HG03196 (cell line): ENCODE measurements around the gene ABCA5.

ENCODE experiments used
- ATAC-seq: cut with Tn5 transposase; IDR thresholded peaks from one replicate; pipeline ENCODE4 v1.9.1; 2021; ENCODE audit not compliant: unreplicated experiment

ABCA5 gene, protein sequence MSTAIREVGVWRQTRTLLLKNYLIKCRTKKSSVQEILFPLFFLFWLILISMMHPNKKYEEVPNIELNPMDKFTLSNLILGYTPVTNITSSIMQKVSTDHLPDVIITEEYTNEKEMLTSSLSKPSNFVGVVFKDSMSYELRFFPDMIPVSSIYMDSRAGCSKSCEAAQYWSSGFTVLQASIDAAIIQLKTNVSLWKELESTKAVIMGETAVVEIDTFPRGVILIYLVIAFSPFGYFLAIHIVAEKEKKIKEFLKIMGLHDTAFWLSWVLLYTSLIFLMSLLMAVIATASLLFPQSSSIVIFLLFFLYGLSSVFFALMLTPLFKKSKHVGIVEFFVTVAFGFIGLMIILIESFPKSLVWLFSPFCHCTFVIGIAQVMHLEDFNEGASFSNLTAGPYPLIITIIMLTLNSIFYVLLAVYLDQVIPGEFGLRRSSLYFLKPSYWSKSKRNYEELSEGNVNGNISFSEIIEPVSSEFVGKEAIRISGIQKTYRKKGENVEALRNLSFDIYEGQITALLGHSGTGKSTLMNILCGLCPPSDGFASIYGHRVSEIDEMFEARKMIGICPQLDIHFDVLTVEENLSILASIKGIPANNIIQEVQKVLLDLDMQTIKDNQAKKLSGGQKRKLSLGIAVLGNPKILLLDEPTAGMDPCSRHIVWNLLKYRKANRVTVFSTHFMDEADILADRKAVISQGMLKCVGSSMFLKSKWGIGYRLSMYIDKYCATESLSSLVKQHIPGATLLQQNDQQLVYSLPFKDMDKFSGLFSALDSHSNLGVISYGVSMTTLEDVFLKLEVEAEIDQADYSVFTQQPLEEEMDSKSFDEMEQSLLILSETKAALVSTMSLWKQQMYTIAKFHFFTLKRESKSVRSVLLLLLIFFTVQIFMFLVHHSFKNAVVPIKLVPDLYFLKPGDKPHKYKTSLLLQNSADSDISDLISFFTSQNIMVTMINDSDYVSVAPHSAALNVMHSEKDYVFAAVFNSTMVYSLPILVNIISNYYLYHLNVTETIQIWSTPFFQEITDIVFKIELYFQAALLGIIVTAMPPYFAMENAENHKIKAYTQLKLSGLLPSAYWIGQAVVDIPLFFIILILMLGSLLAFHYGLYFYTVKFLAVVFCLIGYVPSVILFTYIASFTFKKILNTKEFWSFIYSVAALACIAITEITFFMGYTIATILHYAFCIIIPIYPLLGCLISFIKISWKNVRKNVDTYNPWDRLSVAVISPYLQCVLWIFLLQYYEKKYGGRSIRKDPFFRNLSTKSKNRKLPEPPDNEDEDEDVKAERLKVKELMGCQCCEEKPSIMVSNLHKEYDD (N-terminal part only)

DNA sequence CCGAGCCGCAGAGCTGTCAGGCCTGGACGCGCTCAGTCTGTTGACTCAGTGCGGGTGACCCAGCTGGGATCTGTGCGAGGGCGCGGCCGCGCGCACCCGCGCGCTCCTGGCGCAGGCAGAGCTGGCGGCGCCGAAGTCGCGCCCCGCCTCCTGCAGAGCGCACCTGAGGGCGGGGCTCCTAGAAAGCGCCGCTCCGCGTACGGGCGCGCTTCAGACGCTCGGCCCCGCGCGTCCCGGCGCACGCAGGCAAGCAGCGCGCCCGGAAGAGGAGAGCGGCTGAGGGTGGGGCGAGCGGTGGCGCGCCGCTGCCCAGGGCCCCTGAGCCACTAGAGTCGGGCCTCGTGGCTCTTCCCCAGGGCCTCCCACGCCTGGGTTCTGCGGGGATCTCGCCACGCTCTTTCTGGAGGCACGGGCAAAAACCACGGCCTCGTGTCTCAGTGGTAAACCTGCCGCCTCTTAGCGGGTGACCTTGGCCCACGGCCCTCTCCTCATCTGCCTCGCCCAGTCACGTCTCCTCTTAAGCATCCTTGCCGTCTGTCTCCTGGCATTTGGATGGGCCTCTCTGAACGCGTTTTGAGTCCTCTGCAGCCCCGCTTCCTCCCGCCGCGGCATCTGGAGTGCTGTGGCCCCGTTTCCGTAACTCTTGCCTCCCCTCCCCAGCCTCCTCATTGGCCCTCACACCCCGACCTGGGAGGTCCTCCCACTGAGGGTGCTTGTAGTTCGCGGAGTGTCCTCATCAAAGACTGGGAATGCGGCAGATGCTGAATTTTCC is at the start of gene ABCA5:
Gene ABCA5, minus strand, starts transcription at position 74 of the 772 bp plus-strand sequence. CDS start 12,718 bp downstream, outside the sequence.
- peak; percentile 98 for ATAC-seq

DNA sequence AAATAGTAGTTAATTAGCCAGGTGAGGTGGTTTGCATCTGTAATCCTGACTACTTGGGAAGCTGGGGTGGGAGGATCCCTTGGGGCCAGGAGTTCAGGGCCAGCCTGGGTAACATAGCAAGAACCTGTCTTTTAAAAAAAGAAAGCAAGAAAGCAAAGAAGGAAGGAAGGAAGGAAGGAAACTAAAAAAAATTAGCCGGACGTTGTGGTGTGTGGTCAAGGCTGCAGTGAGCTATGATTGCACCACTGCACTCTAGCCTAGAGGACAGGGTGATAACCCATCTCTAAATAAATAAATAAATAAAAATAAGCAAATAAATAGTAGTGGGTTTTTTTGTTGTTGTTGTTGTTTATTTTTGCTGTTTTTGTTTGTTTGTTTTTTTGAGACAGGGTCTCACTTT is 48.3 kb upstream of the ABCA5 start:
- no peak for ATAC-seq

DNA sequence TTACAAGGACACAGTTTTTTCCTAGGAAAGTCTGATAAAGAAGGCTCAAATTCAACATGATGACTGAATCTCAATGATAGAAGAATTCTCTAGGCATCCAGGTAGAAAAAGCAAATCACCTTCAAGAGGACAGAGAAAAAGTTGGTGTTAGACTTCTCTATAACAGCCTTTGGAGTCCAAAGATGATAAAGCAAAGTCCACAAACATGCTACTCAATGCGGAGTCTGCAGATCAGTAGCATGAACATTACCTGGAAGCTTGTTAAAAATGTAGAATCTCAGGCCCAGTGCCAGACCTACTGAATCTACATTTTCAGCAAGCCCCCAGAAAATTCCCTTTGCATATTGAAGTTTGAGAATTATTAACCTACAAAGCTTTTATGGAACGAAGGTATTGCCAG is 46.1 kb upstream of the ABCA5 start:
- ATAC-seq: no peak

DNA sequence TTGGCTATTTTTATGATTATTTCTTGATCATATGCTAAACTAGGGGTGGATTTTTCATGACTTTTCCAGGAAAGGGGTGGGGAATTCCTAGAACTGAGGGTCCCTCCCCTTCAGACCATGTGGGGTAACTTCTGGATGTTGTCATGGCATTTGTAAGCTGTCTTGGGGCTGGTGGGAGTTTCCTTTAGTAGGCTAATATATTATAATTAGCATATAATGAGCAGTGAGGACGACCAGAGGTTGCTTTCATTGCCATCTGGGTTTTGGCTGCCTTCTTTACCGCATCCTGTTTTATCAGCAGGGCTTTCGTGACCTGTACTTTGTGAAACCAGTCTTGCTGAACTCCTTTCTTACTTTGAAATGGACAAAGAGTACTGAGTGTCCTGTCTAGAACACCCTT is 40.4 kb upstream of the ABCA5 start:
- ATAC-seq: peak; percentile 73

DNA sequence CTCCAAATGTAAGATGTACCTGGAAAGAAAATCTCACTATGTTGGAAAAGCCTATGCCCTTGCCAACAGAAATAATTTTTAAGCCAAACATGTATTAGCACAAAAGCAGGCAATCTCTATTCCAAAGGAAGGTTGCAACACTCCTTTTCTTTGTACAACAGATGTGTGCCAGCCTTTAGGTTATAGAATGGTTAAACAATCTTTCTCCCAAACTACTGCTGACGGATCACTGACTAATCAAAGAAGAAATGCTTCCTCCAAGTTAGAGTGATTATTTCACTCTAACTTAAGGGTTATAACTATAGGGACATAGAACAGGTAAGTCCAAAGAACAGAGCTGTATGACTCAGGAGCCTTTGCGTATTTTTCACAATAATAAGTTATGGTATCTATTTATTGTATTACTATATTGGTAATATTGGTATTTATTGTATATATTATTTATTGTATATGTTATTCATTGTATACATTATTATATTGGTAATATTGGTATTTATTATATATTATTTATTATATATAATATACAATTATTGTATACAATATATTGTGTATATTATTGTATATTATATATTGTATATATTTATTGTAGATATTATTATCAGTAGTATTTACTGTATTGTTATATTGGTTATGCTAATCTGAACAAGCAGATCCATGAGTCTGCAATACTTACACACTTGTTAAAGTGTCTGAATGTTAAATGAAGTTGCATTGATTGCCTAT is 36.7 kb upstream of the ABCA5 start:
- no peak for ATAC-seq

DNA sequence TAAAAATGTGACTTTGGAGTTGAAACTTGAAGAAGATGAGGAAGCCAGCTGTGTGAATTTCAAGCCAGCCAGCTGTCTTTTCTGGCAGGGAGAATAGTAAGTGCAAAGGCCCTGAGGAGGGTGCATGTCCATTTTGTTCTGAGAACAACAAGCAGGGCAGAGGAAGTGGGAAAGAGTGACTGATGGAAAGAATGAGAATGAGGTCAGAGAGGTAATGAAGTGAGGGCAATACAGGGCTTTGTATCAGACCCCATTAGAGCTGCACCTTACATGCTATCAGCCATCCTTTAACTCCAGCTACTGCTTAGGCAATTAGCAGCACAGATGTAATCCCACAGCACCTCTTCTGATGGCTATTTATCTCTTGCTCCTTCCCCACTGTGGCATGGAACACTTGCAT is 34.2 kb upstream of the ABCA5 start:
- no peak for ATAC-seq

DNA sequence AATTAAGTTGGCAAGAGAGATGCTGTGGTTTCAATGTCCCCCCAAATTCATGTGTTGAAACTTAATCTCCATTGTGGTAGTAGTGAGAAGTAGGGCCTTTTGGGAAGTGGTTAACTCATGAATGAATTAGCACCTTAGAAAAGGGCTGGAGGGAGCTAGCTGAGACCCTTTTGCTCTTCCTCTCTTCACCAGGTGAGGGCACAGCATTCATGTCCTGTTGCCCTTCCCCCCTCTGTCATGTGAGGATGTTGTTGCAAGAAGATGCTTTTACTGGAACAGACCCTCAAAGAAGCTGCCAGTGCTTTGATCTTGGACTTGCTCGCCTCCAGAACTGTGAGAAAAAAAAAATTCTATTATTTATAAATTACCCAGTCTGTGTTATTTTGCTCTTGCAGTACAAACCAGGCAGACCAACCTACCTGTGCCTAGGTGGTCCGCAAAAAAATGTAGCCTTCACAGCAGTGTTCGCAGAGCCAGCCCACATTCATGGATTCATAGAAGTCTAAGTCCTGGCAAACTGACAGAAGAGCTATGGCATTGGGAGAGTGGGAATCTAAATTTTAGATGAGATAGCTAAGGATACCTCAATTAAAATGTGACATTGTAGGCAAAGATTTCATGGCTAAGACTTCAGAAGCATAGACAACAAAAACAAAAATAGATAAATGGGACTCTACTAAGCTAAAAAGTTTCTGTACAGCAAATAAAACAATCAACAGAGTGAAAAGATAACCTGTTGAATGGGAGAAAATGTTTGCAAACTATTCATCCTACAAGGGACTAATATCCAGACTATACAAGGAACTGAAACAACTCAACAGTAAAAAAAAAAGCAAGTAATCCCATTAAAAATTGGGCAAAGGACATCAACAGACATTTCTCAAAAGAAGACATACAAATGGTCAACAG is 32.0 kb upstream of the ABCA5 start:
- no peak for ATAC-seq

DNA sequence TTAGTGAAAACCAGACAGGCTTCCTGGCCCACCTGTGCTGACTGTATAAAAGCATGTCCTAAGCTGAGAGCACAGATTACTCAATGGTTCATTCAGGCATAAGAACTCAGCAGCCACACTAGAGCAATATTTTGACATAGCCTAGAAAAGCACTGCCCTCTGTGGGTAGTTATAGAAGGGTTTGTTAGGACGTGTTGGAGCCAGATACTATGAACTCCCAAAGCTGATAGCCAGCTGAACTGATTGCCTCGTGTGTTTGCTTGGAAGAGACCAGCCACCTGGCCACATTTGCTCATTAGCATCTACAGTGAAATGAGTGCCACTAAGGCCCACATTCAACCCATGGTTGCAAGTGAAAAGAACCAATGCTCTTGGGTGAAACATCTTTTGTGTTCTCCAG is 30.8 kb upstream of the ABCA5 start:
- ATAC-seq: no peak

DNA sequence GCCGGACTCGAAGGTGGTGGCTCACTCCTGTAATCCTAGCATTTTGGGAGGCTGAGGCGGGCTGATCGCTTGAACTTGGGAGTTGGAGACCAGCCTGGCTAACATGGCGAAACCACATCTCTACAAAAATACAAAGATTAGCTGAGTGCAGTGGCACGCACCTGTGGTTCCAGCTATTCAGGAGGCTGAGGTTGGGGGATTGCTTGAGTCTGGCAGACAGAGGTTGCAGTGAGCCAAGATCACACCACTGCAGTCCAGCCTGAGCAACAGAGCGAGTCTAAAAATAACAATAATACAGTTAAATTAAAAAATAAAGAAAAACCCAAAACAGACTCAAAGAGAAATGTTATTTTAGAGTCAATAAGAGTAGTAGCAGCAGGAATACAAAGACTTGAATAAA is 29.7 kb upstream of the ABCA5 start:
- ATAC-seq: no peak

DNA sequence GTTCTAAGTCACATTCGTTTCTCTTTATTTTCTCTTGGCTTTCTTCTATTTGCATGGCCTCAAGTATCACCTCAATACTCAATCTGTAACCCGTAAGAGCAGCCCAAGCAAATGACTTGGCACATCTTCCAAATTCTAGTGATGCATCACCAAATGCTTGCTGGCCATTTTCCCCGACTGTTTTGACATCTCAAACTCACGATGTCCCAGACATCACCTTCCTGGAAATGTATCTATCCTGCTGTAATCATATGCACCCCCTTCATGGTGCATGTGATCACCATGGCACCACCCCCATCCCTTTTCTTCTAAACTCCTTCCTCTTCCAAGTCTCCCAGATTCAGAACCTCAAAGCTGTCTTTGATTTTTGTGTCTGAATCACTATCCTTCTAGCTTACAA is 24.0 kb upstream of the ABCA5 start:
- no peak for ATAC-seq

DNA sequence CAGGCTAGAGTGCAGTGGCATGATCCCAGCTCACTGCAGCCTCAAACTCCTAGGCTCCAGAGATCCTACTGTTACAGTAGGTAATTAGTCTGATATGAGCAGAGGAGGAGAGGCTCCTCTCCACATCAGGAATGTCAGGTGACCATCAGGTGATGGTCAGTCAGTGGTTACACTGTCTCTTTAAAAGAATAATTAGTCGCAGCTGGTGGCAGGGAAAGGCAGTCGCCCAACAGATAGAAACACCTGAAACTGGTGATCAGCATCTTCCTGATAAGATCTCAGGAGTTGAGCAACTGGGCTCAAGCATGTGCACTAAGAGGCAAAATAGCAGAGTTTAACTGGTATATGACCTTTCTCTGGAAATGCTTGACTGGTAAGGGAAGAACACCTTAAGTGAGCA is 21.5 kb upstream of the ABCA5 start:
- ATAC-seq: no peak

DNA sequence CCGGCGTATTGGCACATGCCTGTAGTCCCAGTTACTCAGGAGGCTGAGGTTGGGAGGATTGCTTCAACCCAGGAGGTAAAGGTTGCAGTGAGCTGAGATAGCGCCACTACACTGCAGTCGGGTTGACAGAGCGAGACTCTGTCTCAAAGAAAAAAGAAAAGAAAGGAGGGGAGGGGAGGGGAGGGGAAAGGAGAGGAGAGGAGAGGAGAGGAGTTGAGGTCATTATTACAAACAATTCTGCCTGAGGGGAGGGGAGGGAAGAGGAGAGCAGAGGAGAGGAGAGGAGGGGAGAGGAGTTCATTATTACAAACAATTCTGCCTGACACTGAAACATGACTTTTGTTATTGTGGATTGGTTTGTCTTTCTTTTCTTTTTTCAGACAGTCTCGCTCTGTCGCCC is 19.8 kb upstream of the ABCA5 start:
- no peak for ATAC-seq

DNA sequence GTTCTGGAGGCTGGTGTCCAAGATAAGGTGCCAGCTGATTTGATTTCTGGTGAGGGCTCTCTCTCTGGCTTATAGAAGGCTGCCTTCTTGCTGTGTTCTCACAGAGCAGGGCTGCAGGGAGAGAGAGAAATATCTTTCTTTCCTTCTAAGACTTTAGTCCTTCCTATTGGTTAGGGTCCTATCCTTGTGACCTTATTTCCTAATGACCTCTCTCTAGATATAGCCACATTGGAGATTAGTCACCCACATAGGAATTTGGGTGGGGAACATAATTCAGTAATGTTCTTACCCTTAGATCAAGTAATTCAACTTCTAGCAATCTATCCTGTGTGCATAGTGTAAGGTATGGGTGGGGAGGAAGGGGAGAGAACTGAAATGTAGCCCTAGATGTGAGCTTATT is 18.0 kb upstream of the ABCA5 start:
- ATAC-seq: no peak

DNA sequence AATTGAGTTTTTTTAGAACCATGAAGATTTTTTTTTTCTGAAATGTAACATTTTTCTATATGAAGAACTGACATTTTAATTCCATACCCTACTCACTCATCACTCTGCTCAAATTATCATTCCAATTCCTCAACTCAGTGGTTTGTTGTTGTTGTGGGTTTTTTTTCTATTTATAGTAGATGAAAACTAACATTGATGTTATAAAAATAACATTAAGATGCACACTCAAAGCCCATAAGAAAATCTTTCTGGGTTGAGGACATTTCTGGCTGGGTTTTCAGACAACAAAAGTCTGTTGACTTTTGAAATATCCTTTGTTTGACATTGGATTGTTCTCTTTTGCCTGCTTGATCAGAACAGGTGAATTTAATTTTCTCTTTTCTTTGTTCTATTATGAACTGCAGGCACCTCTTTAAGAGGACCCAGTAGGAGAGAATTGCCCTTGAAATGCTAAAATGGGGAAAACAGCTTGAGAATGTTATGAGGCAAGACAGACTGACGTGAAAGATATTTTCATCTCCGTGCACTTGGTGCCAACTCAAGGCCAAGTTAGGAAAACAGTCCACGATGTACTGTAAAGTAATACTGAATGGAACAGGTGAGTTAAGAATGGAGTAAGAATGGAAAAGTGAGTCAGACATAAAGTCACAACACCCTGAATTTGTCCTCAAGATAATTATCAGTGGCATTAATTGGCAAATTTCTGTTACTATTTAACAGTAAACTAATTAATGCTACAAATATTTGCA is 16.1 kb upstream of the ABCA5 start:
- ATAC-seq: no peak

DNA sequence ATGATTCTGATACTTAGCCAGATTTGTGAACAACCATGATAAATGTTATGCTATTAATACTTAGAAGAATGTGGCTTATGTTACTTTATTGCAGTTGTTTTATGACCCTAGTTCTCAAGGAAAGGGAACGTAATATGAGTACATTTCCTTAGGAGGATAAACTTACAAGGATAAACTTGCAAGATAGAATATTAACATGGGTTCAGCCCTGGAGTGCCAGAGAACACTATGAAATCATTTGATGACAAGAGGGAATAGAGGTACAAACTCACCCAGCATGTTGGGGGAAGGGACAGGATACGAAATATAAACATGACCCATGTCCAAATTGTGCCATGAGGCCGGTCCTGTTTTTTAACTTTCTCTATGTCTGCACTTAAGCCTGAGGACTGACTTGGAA is 13.0 kb upstream of the ABCA5 start:
- no peak for ATAC-seq

DNA sequence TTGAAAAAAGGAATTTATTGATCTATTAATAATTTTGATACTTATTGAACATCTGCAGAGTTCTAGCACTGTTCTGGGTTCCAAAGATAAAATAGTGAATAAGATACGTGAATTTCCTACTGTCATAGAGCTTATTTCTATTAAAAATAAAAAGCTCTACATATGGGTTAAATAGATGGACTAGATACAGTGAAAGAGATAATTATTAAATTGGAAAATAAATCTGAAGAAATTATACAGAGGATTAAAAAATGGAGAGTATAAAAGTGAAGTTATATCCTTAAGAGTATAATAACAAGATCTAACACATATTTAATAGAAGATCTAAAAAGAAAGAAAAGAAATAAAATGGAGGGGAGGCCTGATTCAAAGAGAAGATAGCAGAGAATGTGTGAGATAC is 10.1 kb upstream of the ABCA5 start:
- no peak for ATAC-seq

DNA sequence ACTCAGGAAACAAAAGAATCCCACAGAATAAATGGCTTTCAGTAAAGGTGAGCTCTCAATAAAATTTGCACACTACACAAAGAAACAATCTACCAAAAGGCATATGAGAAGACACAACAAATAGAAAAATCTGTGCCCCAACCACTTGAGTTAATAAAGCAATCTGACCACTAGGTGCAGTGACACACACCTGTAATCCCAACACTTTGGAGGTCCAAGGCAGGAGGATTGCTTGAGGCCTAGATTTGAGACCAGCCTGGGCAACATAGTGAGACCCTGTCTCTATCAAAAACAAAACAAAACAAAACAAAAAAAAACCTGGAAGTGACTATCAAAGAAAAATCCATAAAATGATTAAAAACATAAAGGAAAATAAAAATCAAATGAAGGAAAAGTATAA is 9.6 kb upstream of the ABCA5 start:
- ATAC-seq: no peak

DNA sequence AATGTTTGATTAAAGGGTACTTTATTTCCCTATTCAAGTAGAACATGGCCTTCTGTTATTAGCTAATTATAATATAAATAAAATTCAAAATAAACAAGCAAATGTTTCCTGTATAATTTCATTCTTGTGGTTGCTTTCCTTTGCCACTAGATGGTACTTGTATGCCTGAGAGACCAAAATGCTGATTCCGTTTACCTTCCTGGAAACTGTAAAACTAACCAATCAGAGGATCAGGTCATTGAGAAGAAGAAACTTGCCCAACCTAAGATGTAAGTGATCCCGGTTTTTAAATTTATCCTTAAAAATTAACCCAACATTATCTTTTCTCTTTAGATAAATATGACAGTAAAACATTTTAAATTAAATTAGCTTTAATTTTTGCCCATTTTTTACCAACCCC is 8.1 kb upstream of the ABCA5 start:
- ATAC-seq: no peak
